OCI-LY3 (cell line): Measurements from ENCODE around the gene POGZ.

Experiments used
- EZH2phosphoT487 ChIP-seq: fragments of 200-600 bp; shearing (Covaris generic); IDR thresholded peaks from 2 replicates; pipeline ENCODE4 v1.6.1; 2018; ENCODE audit warnings: antibody characterized with exemption, mixed run types, low read depth
- TF ChIP-seq, protein P1 (sequence below): fragments of 200-600, 300-600 bp; sonication (generic); IDR thresholded peaks from 2 replicates; pipeline ENCODE4 v1.5.1; 2014; ENCODE audit warnings: antibody characterized with exemption, low read length, low read depth

DNA sequence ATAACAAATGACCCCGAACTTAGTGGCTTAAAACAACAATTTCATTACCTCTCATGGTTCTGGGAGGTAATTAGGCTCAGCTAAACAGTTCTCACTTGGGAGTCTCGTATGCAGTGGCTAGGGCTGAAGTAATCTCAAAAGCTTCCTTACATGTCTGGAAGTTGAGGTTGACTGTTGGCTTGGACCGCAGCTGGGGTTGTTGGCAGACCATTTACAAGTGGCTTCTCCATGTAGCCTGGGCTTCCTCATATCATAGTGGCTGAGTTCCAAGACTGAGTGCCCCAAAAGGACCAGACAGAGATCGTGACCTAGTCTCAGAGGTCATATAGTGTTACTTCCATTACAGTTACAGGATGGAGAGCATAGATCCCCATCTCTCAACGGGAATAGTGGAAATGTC lies 2.4 kb upstream of the POGZ start:
- TF ChIP-seq, protein P1, sequence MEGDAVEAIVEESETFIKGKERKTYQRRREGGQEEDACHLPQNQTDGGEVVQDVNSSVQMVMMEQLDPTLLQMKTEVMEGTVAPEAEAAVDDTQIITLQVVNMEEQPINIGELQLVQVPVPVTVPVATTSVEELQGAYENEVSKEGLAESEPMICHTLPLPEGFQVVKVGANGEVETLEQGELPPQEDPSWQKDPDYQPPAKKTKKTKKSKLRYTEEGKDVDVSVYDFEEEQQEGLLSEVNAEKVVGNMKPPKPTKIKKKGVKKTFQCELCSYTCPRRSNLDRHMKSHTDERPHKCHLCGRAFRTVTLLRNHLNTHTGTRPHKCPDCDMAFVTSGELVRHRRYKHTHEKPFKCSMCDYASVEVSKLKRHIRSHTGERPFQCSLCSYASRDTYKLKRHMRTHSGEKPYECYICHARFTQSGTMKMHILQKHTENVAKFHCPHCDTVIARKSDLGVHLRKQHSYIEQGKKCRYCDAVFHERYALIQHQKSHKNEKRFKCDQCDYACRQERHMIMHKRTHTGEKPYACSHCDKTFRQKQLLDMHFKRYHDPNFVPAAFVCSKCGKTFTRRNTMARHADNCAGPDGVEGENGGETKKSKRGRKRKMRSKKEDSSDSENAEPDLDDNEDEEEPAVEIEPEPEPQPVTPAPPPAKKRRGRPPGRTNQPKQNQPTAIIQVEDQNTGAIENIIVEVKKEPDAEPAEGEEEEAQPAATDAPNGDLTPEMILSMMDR: no peak
- TF ChIP-seq EZH2phosphoT487: no peak
